K562 (cell line): ENCODE data around the gene CEP95. TPM values are rescaled to one million over a fixed set of nuclear protein-coding genes. Genes with fewer than 3 reads are reported as not detected.

ENCODE experiments used
- ATF1 ChIP-seq, 2 experiments: fragments of 450-650 bp in 1 of 2; IDR thresholded peaks; 2 replicates each; pipeline ENCODE4 v1.6.1; 2016; ENCODE audit warnings: missing compliant biosample characterization in 1 of 2, missing genetic modification characterization in 1 of 2
- ATF2 ChIP-seq: sonication (generic); formaldehyde crosslinking; IDR thresholded peaks from 2 replicates; pipeline ENCODE4 v1.8.1; 2022; ENCODE audit warnings: missing genetic modification reagents
- ATF3 ChIP-seq, 2 experiments: fragments of 450-650 bp in 1 of 2; sonication (generic) in 1 of 2; formaldehyde crosslinking in 1 of 2; IDR thresholded peaks in 1 of 2; conservative IDR thresholded peaks in 1 of 2; 2 replicates each; pipeline versions ENCODE4 v1.6.1 to v1.8.1; 2016 to 2023; ENCODE audit warnings: mild to moderate bottlenecking in 2 of 2, moderate library complexity in 2 of 2, inconsistent platforms in 1 of 2, missing genetic modification reagents in 1 of 2
- ATF7 ChIP-seq: fragments of 450-650 bp; IDR thresholded peaks from 2 replicates; pipeline ENCODE4 v1.7.1; 2014; ENCODE audit warnings: mild to moderate bottlenecking, moderate library complexity
- CREB1 ChIP-seq, 2 experiments: sonication (generic) in 1 of 2; formaldehyde crosslinking in 1 of 2; IDR thresholded peaks; 2 replicates each; pipeline versions ENCODE4 v1.6.1 to v1.8.0; 2012 to 2022; ENCODE audit warnings: inconsistent platforms in 1 of 2, mild to moderate bottlenecking in 1 of 2, missing genetic modification reagents in 1 of 2, moderate library complexity in 1 of 2
- EGR1 ChIP-seq: fragments of 450-650 bp; conservative IDR thresholded peaks from 2 replicates; pipeline ENCODE4 v1.6.1; 2017; ENCODE audit warnings: mild to moderate bottlenecking
- EP400 ChIP-seq: fragments of 450-650 bp; IDR thresholded peaks from 2 replicates; pipeline ENCODE4 v1.6.1; 2017; ENCODE audit warnings: antibody characterized with exemption, mild to moderate bottlenecking, moderate library complexity
- HDAC1 ChIP-seq, 2 experiments: fragments of 450-650 bp; IDR thresholded peaks; 2 replicates each; pipeline ENCODE4 v1.6.1; 2016 to 2017; ENCODE audit warnings: inconsistent platforms in 1 of 2, mild to moderate bottlenecking in 1 of 2, moderate library complexity in 1 of 2
- MAFK ChIP-seq: IDR thresholded peaks from 2 replicates; pipeline ENCODE4 v1.6.1; 2011; ENCODE audit warnings: low read length, improper control_type of control experiment
- NONO ChIP-seq, 2 experiments: fragments of 200-400 bp in 1 of 2; fragments of 450-650 bp in 1 of 2; formaldehyde crosslinking in 1 of 2; IDR thresholded peaks; 2 replicates each; pipeline ENCODE4 v1.6.1; 2017; ENCODE audit warnings: low read depth in 2 of 2, mild to moderate bottlenecking in 2 of 2, moderate library complexity in 2 of 2, low read length in 1 of 2
- SMAD4 ChIP-seq: fragments of 250-450 bp; sonication (Bioruptor Pico); conservative IDR thresholded peaks from 2 replicates; pipeline ENCODE4 v1.8.0; 2021; ENCODE audit warnings: inconsistent platforms, mild to moderate bottlenecking, moderate library complexity
- TEAD1 ChIP-seq, 2 experiments: fragments of 450-650 bp in 1 of 2; sonication (generic) in 1 of 2; formaldehyde crosslinking; IDR thresholded peaks; 2 replicates each; pipeline versions ENCODE4 v1.4.0 to v1.8.0; 2020 to 2022; ENCODE audit warnings: mild to moderate bottlenecking in 2 of 2, missing genetic modification reagents in 1 of 2
- TGIF2 ChIP-seq: sonication (generic); formaldehyde crosslinking; IDR thresholded peaks from 2 replicates; pipeline ENCODE4 v1.8.1; 2022; ENCODE audit warnings: mild to moderate bottlenecking, missing genetic modification reagents, moderate library complexity
- VEZF1 ChIP-seq: fragments of 200-800 bp; sonication (Bioruptor generic); IDR thresholded peaks from 2 replicates; pipeline ENCODE4 v1.6.1; 2017; ENCODE audit warnings: missing genetic modification characterization, missing compliant biosample characterization
- ZBTB33 ChIP-seq: sonication (generic); formaldehyde crosslinking; IDR thresholded peaks from 2 replicates; pipeline ENCODE4 v1.8.1; 2023; ENCODE audit warnings: mild to moderate bottlenecking, missing genetic modification reagents
- ZKSCAN1 ChIP-seq: fragments of 150-350 bp; IDR thresholded peaks from 2 replicates; pipeline ENCODE4 v1.6.1; 2016; ENCODE audit warnings: low read depth, low read length
- ZNF592 ChIP-seq: fragments of 450-650 bp; IDR thresholded peaks from 2 replicates; pipeline ENCODE4 v1.6.1; 2017; ENCODE audit warnings: antibody characterized with exemption, mild to moderate bottlenecking
- polyA plus RNA-seq, 8 experiments: library from polyadenylated mRNA; depleted of rRNA in 4 of 8; stranded (reverse) in 5 of 8; unstranded in 3 of 8; fragments of >200 nt; fragmentation: Nextera tagmentation in 2 of 8; fragmentation: Illumina TruSeq in 1 of 8; extraction: Ambion mirVana in 2 of 8; extraction: Trizol in 1 of 8; gene quantifications; 2 replicates each; pipeline versions ENCODE4 v1.2.1 to v1.2.3, GENCODE V29; 2011 to 2014; ENCODE audit warnings: inconsistent platforms in 1 of 8, missing spikeins in 1 of 8
- total RNA-seq, 7 experiments: library from RNA; depleted of rRNA in 6 of 7; stranded (reverse); fragments of >200 nt in 6 of 7; fragmentation: Illumina TruSeq in 2 of 7; extraction: Trizol in 2 of 7; gene quantifications; 2 replicates each; pipeline versions ENCODE4 v1.2.1 to v1.2.3, GENCODE V29; 2011 to 2021; ENCODE audit warnings: low replicate concordance in 1 of 7

The CEP95 gene
- total and polyA plus RNA-seq, 9 of the 15 experiments (the other 6 are each of a cell fraction or from before 2014, with no cell fraction given), result 26.7 to 80.7 (median 56.9) TPM

GRCh38 chr17:64572682-64573154 lies 65.9 kb downstream of the CEP95 start (continued):
- TF ChIP-seq ZBTB33 (no peak), EGR1 (peak; percentile 60), ZNF592 (peak; percentile 90), MAFK (peak; percentile 57; the same call in 1 of the 2 replicates), ATF2 (CRISPR knock-in tag) (no peak), ATF7 (peak; percentile 88), TGIF2 (CRISPR knock-in tag) (no peak), SMAD4 (CRISPR knock-in tag) (0 out of 2 replicates have a peak, but pooled peaks have one; percentile 10), ATF1 (CRISPR knock-in tag; IDR thresholded peaks at IDR 0.05) (no peak), ATF1 (tag; IDR thresholded peaks at IDR 0.05) (peak; percentile 66), VEZF1 (peak; percentile 71), EP400 (peak; percentile 75), ATF3 (IDR thresholded peaks at IDR 0.05) (peak; percentile 84), ATF3 (CRISPR knock-in tag; conservative IDR thresholded peaks at IDR 0.05) (no peak), CREB1 (IDR thresholded peaks at IDR 0.05) (peak; percentile 67; the same call in 1 of the 2 replicates), CREB1 (CRISPR knock-in tag; IDR thresholded peaks at IDR 0.05) (no peak; the same call in 1 of the 2 replicates), NONO (IDR thresholded peaks at IDR 0.05; ENCODE audit: low read depth in 2 of 2, low read length in 1 of 2) (peak in 1 of 2 experiments; percentile 16; a peak in 1 of 4 replicates), ZKSCAN1 (no peak), HDAC1 (IDR thresholded peaks at IDR 0.05) (no peak), TEAD1 (CRISPR knock-in tag; IDR thresholded peaks at IDR 0.05) (0 out of 4 replicates have a peak, but pooled peaks of 1 of the 2 experiments have one; percentile 36)
